ENCODE measurements around the gene OR2Y1. TPM values are rescaled to one million over a fixed set of nuclear protein-coding genes. Genes with fewer than 3 reads are reported as not detected.

Gene OR2Y1
- total and polyA plus RNA-seq, 2 of the 4 experiments (the other 2 are of a cell fraction), result not detected

DNA sequence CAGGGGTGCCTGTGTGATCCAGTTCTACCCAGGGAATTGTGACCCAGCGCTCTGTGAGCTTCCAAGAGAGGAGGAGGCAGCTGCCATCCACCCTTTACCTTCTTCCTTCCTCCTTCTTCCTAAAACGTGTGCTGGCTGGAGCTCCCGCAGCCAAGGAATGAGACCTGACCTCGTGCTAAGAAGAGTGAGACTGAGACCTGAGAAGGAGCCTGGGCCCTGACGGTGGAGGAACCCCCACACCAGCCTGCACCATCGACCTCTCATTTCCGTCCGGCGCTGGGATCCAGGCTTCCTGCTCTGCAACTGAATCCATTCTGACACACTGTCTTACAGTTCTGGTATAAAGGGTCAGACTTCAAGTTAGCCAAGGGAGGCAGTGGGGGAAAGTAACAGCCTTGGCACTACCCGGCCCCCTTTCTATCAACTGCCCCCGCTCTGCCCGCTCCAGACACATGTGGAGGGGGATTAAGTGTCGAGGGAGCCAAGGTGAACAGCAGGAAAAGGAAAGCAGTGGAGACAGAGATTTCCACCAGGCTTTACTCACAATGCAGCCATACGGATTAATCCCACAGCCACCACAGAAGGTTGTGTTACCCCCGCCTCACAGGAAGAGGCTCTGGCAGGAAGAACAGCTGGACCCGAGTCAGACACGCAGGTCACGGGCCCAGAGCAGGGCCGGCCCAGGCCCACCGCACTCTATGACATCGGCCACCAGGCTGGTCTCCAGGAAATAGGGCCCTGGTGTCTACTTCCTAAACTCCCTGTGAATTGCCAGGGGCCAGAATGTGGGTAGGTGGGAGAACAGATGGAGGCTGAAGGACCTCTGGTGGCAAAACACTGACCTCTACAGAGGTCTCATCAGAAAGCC lies 46.9 kb upstream of the OR2Y1 start:
- Histone ChIP-seq H4K8ac (ENCODE audit: low read depth in 2 of 2, low read length in 2 of 2) (peak overlapping the region; percentile 67 to 85), H3K9ac (ENCODE audit: low read depth, low read length) (peak overlapping the region; percentile 50), H3K4me3 (ENCODE audit: insufficient read depth, low read depth, low read length) (no peak overlapping the region), H3K23ac (ENCODE audit: low read depth, low read length) (peak overlapping the region; percentile 89), H3K14ac (replicated peaks; ENCODE audit: low read depth, low read length) (peak overlapping the region; percentile 84), H3K18ac (ENCODE audit: low read depth, low read length) (peak overlapping the region; percentile 84), H3K9me3 (ENCODE audit: control insufficient read depth, insufficient read depth, low read length) (no peaks in the 10 kb centered on the region), H2BK15ac (ENCODE audit: low read depth, low read length) (peak overlapping the region; percentile 29; the same call in 2 of the 3 replicates), H4K20me1 (ENCODE audit: insufficient read depth, low read length) (peaks cover 19% of the 10 kb centered on the region), H2BK20ac (ENCODE audit: low read depth, low read length) (peak overlapping the region; percentile 85), H3K79me1 (ENCODE audit: low read depth in 1 of 2, low read length in 2 of 2) (peaks cover 13 to 68% of the 10 kb centered on the region in 2 experiments; a peak in 3 of 4 replicates), H4K91ac (ENCODE audit: insufficient read depth, low read depth, low read length) (peak overlapping the region; percentile 94), H3K4ac (ENCODE audit: low read depth, low read length) (peak overlapping the region; percentile 97), H2BK120ac (ENCODE audit: low read depth, low read length) (peak overlapping the region; percentile 93), H3K27me3 (ENCODE audit: control insufficient read depth, insufficient read depth, low read length) (no peaks in the 10 kb centered on the region), H4K5ac (ENCODE audit: low read depth, low read length) (peak overlapping the region; percentile 95), H3K56ac (ENCODE audit: extremely low read depth, insufficient read depth, low read length) (peak overlapping the region; percentile 64), H3K27ac (ENCODE audit: insufficient read depth, low read length) (peak overlapping the region; percentile 96), H2AK5ac (ENCODE audit: low read depth, low read length) (peak overlapping the region; percentile 76), H3K4me2 (ENCODE audit: low read depth, low read length) (no peak overlapping the region), H3K9me1 (ENCODE audit: insufficient read depth, low read length) (peaks cover 10% of the 10 kb centered on the region; the same call in 1 of the 2 replicates), H2AFZ (replicated peaks; ENCODE audit: low read length, poor library complexity) (peak overlapping the region; percentile 52), H3K36me3 (ENCODE audit: control insufficient read depth, insufficient read depth, low read length) (peaks cover 25% of the 10 kb centered on the region), H2AK9ac (replicated peaks; ENCODE audit: low read depth, low read length, poor library complexity) (peak overlapping the region; percentile 86), H2BK5ac (ENCODE audit: low read depth, low read length, poor library complexity, severe bottlenecking) (peak overlapping the region; percentile 94), H3K4me1 (ENCODE audit: control insufficient read depth, insufficient read depth, low read length) (peaks cover 30% of the 10 kb centered on the region)
- dilution Hi-C loops (cut with HindIII; ENCODE audit: low sequenced_read_pairs, unreplicated experiment) (no loop called here), in situ Hi-C loops (cut with MboI; ENCODE audit: low sequenced_read_pairs) (no loop called here), intact Hi-C loops (cut with micrococcal nuclease) (loop anchor here (1.0 to 2.0 kb wide), 2 partner anchors 14 to 434 kb away; partner anchors contain the start of gene GFPT2)
- no peak for ATAC-seq (ENCODE audit: low read depth)
- ChIA-PET CTCF (no interaction called here), POLR2A (ENCODE audit: unreplicated experiment) (no interaction called here)
- DNase-seq, result peak; percentile 29
- no TSS peak for BruUV-seq (replicated peaks)
- WGBS, 2 experiments (ENCODE audit: extremely low coverage in 2 of 2, insufficient read length in 1 of 2), result 40% methylated on average over 2 of the region's 21 CpGs; no CpG with 5 or more reads in 1 of the 2 experiments
- no peak for TF ChIP-seq CHD1 (IDR thresholded peaks at IDR 0.05; ENCODE audit: low read depth, low read length)
- TF ChIP-seq, protein P1, sequence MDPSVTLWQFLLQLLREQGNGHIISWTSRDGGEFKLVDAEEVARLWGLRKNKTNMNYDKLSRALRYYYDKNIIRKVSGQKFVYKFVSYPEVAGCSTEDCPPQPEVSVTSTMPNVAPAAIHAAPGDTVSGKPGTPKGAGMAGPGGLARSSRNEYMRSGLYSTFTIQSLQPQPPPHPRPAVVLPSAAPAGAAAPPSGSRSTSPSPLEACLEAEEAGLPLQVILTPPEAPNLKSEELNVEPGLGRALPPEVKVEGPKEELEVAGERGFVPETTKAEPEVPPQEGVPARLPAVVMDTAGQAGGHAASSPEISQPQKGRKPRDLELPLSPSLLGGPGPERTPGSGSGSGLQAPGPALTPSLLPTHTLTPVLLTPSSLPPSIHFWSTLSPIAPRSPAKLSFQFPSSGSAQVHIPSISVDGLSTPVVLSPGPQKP (IDR thresholded peaks at IDR 0.05; ENCODE audit: borderline replicate concordance, low read depth, low read length), result no peak
- TF ChIP-seq, protein P2, sequence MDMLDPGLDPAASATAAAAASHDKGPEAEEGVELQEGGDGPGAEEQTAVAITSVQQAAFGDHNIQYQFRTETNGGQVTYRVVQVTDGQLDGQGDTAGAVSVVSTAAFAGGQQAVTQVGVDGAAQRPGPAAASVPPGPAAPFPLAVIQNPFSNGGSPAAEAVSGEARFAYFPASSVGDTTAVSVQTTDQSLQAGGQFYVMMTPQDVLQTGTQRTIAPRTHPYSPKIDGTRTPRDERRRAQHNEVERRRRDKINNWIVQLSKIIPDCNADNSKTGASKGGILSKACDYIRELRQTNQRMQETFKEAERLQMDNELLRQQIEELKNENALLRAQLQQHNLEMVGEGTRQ (IDR thresholded peaks at IDR 0.05; ENCODE audit: low read depth, low read length), result no peak
- no peak for TF ChIP-seq MXI1 (IDR thresholded peaks at IDR 0.05; ENCODE audit: borderline replicate concordance, low read depth, low read length)
- no peak for TF ChIP-seq RCOR1 (IDR thresholded peaks at IDR 0.05; ENCODE audit: insufficient replicate concordance, low read length)
- TF ChIP-seq SMC3 (IDR thresholded peaks at IDR 0.05; ENCODE audit: low read depth, low read length), result no peak
- no peak for TF ChIP-seq MAFK (IDR thresholded peaks at IDR 0.05; ENCODE audit: low read depth, low read length)
- TF ChIP-seq NFE2L2 (IDR thresholded peaks at IDR 0.05; ENCODE audit: low read depth, low read length), result no peak
- no peak for TF ChIP-seq FOS (IDR thresholded peaks at IDR 0.05; ENCODE audit: low read depth, low read length)
- no peak for TF ChIP-seq CEBPB (IDR thresholded peaks at IDR 0.05; ENCODE audit: low read depth, low read length)
- no peak for TF ChIP-seq RFX5 (IDR thresholded peaks at IDR 0.05; ENCODE audit: low read depth, low read length)
- TF ChIP-seq, protein P3, sequence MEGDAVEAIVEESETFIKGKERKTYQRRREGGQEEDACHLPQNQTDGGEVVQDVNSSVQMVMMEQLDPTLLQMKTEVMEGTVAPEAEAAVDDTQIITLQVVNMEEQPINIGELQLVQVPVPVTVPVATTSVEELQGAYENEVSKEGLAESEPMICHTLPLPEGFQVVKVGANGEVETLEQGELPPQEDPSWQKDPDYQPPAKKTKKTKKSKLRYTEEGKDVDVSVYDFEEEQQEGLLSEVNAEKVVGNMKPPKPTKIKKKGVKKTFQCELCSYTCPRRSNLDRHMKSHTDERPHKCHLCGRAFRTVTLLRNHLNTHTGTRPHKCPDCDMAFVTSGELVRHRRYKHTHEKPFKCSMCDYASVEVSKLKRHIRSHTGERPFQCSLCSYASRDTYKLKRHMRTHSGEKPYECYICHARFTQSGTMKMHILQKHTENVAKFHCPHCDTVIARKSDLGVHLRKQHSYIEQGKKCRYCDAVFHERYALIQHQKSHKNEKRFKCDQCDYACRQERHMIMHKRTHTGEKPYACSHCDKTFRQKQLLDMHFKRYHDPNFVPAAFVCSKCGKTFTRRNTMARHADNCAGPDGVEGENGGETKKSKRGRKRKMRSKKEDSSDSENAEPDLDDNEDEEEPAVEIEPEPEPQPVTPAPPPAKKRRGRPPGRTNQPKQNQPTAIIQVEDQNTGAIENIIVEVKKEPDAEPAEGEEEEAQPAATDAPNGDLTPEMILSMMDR (conservative IDR thresholded peaks at IDR 0.05; ENCODE audit: low read depth, low read length), result no peak
- no peak for TF ChIP-seq POLR2A (IDR thresholded peaks at IDR 0.05; ENCODE audit: low read depth, low read length)
- no peak for TF ChIP-seq BHLHE40 (IDR thresholded peaks at IDR 0.05; ENCODE audit: low read depth, low read length)
